HG02763 (cell line): ENCODE data around the gene LCN15.
"Not testable (repeated sequence)": the region's sequence is repeated elsewhere in the genome, so short reads cannot be mapped to it uniquely, and the experiment has no call there.

Experiments used
- ATAC-seq: cut with Tn5 transposase; IDR thresholded peaks from one replicate; pipeline ENCODE4 v1.9.1; 2021; ENCODE audit warnings: mild to moderate bottlenecking, moderate library complexity; ENCODE audit not compliant: unreplicated experiment

LCN15 gene

GRCh38 chr9:136794281-136794999 lies 30.1 kb upstream of the LCN15 start:
- ATAC-seq: no peak

GRCh38 chr9:136793086-136793946 lies 29.0 kb upstream of the LCN15 start:
- no peak for ATAC-seq

DNA sequence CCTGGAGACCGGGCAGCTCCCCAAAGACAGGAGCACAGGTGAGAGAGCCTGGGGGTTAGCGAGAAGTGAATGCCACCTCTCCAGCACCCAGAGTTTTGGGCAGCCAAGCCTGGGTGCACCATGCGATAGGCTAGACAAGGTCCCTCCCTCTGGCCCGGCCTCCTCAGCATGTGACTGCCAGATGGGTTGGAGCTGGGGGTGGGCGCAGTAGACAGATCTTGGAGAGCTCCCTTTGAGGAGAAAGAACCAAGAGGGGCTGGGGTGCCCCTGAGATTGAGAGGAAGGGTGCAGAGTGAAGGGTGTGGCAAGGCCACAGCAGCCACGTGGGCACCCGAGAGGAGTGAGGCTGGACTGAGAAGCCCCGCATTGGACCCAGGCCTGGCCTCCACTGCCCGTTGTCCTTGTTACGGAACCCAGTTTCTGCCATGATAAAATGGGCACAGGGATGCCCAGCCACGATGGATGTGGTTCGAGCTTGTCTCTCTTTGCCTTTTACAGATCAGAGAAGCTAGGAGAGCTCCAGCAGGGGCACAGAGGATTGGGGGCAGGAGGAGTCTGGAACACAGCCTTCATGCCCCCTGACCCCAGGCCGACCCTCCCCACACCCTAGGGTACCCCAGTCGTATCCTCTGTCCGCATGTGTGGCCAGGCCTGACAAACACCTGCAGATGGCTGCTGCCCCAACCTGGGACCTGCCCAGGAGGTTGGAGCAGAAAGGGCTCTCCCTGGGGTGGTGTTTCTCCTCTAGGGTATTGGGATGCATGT lies 28.2 kb upstream of the LCN15 start:
- no peak for ATAC-seq

GRCh38 chr9:136791516-136792276 lies 27.4 kb upstream of the LCN15 start:
- ATAC-seq: no peak

- ATAC-seq: peak; percentile 82
Measured at GRCh38 chr9:136790640-136791515, 26.6 kb upstream of the LCN15 start, which contains the start of gene TMEM141. TMEM141 (plus strand) TSS chr9:136791344; CDS start chr9:136791371, 27 bp downstream.

- ATAC-seq: no peak
Measured at GRCh38 chr9:136789523-136789937, 25.2 kb upstream of the LCN15 start.

- ATAC-seq: not testable (repeated sequence)
Measured at GRCh38 chr9:136788644-136789522, 24.6 kb upstream of the LCN15 start.

GRCh38 chr9:136787690-136788400 lies 23.5 kb upstream of the LCN15 start:
- ATAC-seq: no peak

DNA sequence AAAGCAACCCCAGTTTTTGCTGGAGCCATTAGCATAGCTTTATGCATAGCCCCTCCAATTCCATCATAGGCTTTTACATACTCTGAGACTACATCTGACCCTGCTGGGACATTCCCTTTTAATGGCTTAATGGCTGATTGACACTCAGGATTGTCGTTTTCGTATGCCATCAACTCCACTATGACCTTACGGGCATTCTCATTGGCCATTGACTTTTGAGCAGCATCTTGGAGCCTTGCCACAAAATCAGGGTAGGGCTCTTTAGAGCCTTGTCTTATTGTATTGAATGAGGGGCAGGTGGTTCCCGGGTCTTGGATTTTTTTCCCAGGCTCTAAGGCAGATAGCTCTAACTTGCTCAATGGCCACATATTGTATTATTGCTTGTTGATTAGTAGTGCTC lies 22.7 kb upstream of the LCN15 start:
- ATAC-seq: not testable (repeated sequence)

DNA sequence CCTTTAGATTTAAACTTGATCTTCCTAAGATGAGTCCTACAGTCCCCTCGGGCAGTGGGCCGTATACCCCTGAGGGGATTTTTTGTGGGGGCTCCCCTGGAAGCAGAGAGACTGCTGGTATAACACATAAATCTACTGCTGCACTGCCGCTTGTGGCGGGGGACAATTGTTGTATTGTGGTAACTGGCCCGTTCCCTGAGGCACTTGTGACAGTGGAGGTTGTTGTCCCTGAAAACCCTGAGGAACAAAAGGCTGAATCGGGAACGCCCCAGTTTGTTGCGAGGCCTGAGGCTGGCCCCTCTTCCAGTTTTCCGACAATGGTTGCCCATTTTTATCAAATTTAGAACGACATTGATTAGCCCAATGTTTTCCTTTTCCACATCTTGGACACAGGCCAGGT lies 22.1 kb upstream of the LCN15 start:
- no peak for ATAC-seq

- not testable (repeated sequence) for ATAC-seq
Measured at GRCh38 chr9:136785565-136786355, 21.4 kb upstream of the LCN15 start.

DNA sequence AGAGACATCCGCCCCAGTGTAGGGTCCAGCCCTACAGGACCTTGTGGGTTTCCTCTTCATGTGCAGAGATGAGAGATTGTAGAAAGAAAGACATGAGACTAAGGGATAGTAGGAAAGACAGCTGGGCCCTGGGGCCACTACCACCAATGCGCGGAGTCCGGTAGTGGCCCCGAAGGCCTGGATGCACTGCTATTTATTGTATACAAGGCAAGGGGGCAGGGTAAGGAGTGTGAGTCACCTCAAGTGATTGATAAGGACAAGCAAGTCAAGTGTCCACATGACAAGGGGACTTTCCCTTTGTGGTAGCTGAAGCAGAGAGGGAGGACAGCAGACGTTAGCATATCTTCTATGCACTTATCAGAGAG lies 20.7 kb upstream of the LCN15 start:
- no peak for ATAC-seq

DNA sequence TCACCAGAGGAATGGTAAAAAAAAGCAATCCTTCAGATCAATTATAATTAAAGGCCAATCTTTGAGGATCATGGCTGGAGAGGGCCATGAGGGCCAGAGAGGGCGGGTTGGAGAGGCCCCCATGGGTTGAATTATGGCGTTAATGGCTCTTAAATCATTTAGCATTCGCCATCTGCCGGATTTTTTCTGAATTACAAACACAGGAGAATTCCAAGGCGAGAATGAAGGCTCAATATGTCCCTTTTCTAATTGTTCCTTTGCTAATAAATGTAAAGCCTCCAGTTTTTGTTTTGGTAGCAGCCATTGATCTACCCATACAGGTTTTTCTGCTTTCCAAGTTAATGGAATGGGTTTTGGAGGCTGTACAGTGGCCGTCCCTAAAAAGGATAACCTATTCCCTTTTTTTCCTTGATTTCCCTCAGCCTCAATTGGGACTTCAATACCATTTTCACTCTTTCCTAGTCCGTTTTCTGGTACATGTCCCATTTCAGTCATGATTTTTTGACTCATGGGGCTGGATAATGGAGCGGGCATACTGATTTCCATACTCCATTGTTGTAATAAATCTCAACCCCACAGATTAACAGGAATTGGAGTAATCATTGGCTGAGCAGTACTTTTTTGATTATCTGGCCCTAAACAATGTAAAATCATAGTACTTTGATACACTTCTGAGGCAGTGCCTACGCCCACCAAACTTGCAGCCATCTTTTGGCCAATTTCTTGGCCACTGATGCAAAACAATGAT lies 20.1 kb upstream of the LCN15 start:
- no peak for ATAC-seq

GRCh38 chr9:136782452-136782851 lies 18.1 kb upstream of the LCN15 start:
- ATAC-seq: no peak

DNA sequence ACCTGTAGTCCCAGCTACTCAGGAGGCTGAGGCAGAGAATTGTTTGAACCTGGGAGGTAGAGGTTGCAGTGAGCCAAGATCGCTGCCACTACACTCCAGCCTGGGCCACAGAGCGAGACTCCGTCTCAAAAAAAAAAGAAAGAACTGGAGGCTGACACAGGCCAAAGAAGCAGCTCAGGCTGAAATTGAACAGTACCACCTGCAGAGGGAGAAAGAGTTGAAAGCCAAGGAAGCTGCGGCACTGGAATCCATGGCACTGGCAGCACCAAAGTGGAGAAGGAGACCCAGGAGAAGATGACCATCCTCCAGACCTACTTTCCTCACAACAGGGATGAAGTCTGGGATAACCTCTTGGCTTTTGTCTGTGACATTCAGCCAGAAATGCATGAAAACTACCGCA lies 15.5 kb upstream of the LCN15 start:
- ATAC-seq: no peak

DNA sequence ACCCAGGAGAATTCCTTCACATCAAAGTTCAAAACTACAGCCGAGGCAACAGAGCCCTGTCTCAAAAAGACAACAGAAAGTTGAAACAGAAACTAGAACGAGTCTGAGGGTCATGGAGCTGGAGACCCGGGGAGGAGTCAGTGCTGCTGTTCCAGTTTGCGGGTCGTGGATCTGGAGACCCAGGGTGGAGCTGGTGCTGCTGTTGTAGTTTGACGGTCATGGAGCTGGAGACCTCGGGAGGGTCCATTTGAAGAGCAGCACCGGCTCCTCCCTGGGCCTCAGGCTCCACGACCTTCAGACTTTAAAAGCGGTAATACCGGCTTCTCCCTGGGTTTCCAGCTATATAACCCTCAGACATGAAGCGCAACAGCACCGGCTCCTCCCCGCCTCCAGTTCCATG lies 13.0 kb upstream of the LCN15 start:
- ATAC-seq: no peak

GRCh38 chr9:136776947-136777346 lies 12.6 kb upstream of the LCN15 start:
- ATAC-seq: no peak
